Measurements from ENCODE around the gene AADACL3.
"Not testable (repeated sequence)": the region's sequence is repeated elsewhere in the genome, so short reads cannot be mapped to it uniquely, and the experiment has no call there.

Gene AADACL3

DNA sequence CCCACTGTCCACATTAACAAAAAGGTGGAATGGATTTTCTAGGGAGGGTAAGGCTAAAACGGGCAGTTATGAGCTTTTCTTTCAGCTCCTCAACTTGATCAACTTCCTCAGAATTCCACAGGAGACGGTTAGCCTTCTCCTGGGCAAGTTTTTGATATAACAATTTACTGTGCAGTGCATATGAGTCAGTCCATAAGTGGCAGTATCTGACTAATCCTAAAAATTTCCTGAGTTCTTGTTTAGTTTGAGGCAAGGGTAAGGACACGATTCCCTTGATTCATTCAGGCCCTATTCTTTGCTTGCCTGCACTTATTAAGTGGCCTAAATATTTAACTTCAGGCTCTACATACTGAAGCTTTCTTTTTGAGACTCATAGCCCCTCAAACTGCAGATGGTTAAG, 6.2 kb upstream of the AADACL3 start:
- H3K4me3 ChIP-seq (replicated peaks; ENCODE audit: low read depth, low read length): no peak overlapping the region
- H3K27me3 ChIP-seq (replicated peaks; ENCODE audit: control insufficient read depth, insufficient read depth, low read length): no peaks in the 10 kb centered on the region
- TF ChIP-seq, protein P1, sequence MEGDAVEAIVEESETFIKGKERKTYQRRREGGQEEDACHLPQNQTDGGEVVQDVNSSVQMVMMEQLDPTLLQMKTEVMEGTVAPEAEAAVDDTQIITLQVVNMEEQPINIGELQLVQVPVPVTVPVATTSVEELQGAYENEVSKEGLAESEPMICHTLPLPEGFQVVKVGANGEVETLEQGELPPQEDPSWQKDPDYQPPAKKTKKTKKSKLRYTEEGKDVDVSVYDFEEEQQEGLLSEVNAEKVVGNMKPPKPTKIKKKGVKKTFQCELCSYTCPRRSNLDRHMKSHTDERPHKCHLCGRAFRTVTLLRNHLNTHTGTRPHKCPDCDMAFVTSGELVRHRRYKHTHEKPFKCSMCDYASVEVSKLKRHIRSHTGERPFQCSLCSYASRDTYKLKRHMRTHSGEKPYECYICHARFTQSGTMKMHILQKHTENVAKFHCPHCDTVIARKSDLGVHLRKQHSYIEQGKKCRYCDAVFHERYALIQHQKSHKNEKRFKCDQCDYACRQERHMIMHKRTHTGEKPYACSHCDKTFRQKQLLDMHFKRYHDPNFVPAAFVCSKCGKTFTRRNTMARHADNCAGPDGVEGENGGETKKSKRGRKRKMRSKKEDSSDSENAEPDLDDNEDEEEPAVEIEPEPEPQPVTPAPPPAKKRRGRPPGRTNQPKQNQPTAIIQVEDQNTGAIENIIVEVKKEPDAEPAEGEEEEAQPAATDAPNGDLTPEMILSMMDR (IDR thresholded peaks at IDR 0.05; ENCODE audit: insufficient read depth, low read length, poor library complexity, severe bottlenecking): no peak
- DNase-seq (ENCODE audit: extremely low read depth, insufficient read length): no peak
- H3K36me3 ChIP-seq (ENCODE audit: control insufficient read depth, insufficient read depth, low read length): no peaks in the 10 kb centered on the region

DNA sequence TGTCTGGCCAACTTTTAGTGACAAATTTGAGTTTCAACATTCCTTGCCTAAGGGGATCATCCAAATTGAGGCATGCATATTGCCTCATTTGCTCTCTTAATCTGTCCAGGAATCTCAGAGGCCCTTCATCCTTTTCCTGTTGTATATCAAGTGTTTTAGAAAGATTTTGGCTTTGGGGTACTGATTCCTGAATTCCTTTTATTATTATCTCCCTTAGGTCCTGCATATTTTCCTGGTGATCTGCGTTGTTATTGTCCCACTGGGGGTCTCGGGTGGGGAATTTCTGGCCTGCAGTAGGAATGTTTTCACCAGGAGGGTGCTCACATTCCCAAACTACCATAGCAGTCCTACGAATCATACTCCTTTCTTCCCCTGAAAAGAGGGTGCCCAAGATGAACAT, 4.4 kb upstream of the AADACL3 start:
- DNase-seq (ENCODE audit: extremely low read depth, insufficient read length): no peak
- TF ChIP-seq, protein P1 (IDR thresholded peaks at IDR 0.05; ENCODE audit: insufficient read depth, low read length, poor library complexity, severe bottlenecking): no peak
- H3K36me3 ChIP-seq (ENCODE audit: control insufficient read depth, insufficient read depth, low read length): no peaks in the 10 kb centered on the region
- no peaks in the 10 kb centered on the region for H3K27me3 ChIP-seq (replicated peaks; ENCODE audit: control insufficient read depth, insufficient read depth, low read length)
- no peak overlapping the region for H3K4me3 ChIP-seq (replicated peaks; ENCODE audit: low read depth, low read length)

DNA sequence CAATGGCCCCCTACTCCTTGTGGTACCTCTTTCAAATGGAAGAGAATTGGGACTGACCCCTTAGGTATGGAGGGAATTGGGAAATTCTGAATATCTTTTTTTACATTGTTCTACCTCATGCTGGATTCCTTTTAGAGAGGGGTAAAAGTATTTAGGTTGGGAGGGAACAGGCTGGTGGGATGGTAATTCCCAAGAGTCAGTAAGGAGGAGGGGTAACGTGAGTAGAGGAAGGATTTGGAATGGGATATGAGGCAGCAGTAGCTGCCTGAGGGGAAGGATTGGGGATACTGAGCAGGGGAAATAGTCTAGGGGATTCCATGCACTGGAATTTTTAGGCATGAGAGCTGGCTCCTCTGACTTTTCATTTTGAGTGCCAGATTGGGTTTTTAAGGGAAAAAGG, 3.8 kb upstream of the AADACL3 start:
- Histone ChIP-seq H3K4me3 (replicated peaks; ENCODE audit: low read depth, low read length) (no peak overlapping the region), H3K36me3 (ENCODE audit: control insufficient read depth, insufficient read depth, low read length) (no peaks in the 10 kb centered on the region), H3K27me3 (replicated peaks; ENCODE audit: control insufficient read depth, insufficient read depth, low read length) (no peaks in the 10 kb centered on the region; the same call in 1 of the 2 replicates)
- DNase-seq (ENCODE audit: extremely low read depth, insufficient read length): no peak
- TF ChIP-seq, protein P1 (IDR thresholded peaks at IDR 0.05; ENCODE audit: insufficient read depth, low read length, poor library complexity, severe bottlenecking): no peak

DNA sequence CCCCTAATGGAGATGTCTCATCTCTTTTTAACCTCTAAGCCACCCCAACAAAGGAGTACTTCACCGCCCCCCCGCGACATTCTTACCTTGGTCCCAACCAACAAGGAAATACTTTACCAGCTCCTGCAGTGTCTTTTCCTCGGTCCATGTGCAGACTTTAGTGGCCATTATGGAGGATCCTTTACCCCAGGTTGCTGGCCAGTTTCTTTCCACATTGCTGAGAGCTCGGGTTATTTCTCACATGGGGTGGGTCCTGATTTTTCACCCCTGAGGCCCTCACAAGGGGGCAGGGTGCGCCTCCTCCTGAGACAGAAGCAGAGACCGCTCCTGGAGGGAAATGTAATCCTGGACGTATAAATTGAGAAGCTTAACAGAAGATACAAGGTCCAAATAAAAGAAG, 3.0 kb upstream of the AADACL3 start:
- Histone ChIP-seq H3K36me3 (ENCODE audit: control insufficient read depth, insufficient read depth, low read length) (no peaks in the 10 kb centered on the region), H3K27me3 (replicated peaks; ENCODE audit: control insufficient read depth, insufficient read depth, low read length) (no peaks in the 10 kb centered on the region; the same call in 1 of the 2 replicates), H3K4me3 (replicated peaks; ENCODE audit: low read depth, low read length) (no peak overlapping the region)
- DNase-seq (ENCODE audit: extremely low read depth, insufficient read length): no peak
- TF ChIP-seq, protein P1 (IDR thresholded peaks at IDR 0.05; ENCODE audit: insufficient read depth, low read length, poor library complexity, severe bottlenecking): no peak

DNA sequence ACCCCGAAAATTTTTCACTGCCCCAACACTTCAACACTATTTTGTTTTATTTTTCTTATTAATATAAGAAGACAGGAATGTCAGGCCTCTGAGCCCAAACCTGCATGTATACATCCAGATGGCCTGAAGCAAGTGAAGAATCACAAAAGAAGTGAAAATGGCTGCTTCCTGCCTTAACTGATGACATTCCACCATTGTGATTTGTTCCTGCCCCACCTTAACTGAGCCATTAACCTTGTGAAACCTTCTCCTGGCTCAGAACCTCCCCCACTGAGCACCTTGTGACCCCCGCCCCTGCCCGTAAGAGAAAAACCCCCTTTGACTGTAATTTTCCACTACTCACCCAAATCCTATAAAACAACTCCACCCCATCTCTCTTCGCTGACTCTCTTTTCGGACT, 2.3 kb upstream of the AADACL3 start:
- H3K27me3 ChIP-seq (replicated peaks; ENCODE audit: control insufficient read depth, insufficient read depth, low read length); H3K4me3 ChIP-seq (replicated peaks; ENCODE audit: low read depth, low read length); H3K36me3 ChIP-seq (ENCODE audit: control insufficient read depth, insufficient read depth, low read length); DNase-seq (ENCODE audit: extremely low read depth, insufficient read length): not testable (repeated sequence)

DNA sequence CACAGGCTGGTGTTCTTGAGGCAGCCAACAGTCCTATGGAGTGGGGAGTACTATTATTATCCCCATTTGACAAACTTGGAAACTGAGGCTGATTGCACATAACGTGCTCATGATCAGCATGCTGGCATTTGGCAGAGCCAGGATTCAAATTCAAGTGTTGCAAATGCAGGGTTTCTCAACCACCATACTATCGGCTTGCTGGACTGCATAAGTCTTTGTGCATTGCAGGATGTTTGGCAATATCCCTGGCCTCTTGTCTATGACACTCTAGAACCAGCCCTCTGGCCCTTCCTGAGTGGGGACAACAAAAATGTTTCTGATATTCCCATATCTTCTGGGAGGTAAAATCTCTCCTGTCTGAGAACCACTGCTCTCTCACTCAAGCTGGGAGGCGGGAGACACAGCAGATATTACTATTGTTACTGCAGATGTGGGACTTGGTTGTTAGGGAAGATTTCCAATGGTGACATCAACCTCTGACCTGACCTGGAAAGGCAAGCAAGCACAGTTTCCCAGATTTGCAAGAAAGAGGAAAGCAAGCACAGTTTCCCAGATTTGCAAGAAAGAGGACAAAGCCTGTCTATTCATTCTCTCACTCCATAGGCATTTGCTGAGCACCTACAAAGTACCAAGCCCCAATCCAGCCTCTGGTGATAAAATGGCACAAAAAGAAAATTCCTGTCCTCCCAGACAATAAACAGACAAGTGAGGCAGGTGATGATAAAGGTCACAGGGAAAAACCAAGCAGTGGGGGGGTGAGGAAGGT, 1.0 kb upstream of the AADACL3 start:
- no peaks in the 10 kb centered on the region for H3K36me3 ChIP-seq (ENCODE audit: control insufficient read depth, insufficient read depth, low read length)
- H3K27me3 ChIP-seq (replicated peaks; ENCODE audit: control insufficient read depth, insufficient read depth, low read length): no peaks in the 10 kb centered on the region; the same call in 1 of the 2 replicates
- DNase-seq (ENCODE audit: extremely low read depth, insufficient read length): no peak
- no peak overlapping the region for H3K4me3 ChIP-seq (replicated peaks; ENCODE audit: low read depth, low read length)
- TF ChIP-seq, protein P1 (IDR thresholded peaks at IDR 0.05; ENCODE audit: insufficient read depth, low read length, poor library complexity, severe bottlenecking): no peak

Data from GM06990 (cell line).